ENCODE measurements around the gene URI1. TPM values are rescaled to one million over a fixed set of nuclear protein-coding genes. Genes with fewer than 3 reads are reported as not detected.
"Not testable (repeated sequence)": the region's sequence is repeated elsewhere in the genome, so short reads cannot be mapped to it uniquely, and the experiment has no call there.

The URI1 gene
- polyA plus RNA-seq, 2 donors, result 12.7 to 25.8 TPM

GRCh38 chr19:29948759-29949470 is 6.9 kb downstream of the URI1 start:
- not testable (repeated sequence) for H3K27ac ChIP-seq (ENCODE audit: low read depth in 2 of 2, low read length in 1 of 2); H3K9me3 ChIP-seq (ENCODE audit: control insufficient read depth in 2 of 2, insufficient read depth in 1 of 2, low read depth in 1 of 2, low read length in 1 of 2); H3K4me3 ChIP-seq (ENCODE audit: low read depth in 1 of 2, low read length in 2 of 2); H3K4me1 ChIP-seq (ENCODE audit: control insufficient read depth in 2 of 2, insufficient read depth in 2 of 2, low read length in 1 of 2); H3K27me3 ChIP-seq (ENCODE audit: control insufficient read depth in 1 of 2, insufficient read depth in 2 of 2, low read length in 2 of 2); H3K36me3 ChIP-seq (ENCODE audit: control insufficient read depth in 2 of 2, insufficient read depth in 2 of 2, low read length in 1 of 2)
- 94% methylated on average over 45 to 57 of the region's 57 CpGs for WGBS, 2 donors

GRCh38 chr19:29952177-29952576 is 10.1 kb downstream of the URI1 start:
- 78 to 81% methylated on average over 1 of the region's 1 CpG for WGBS, 2 donors

GRCh38 chr19:29952646-29953045 is 10.6 kb downstream of the URI1 start:
- no peaks in the 10 kb centered on the region for H3K9me3 ChIP-seq (ENCODE audit: control insufficient read depth in 2 of 2, insufficient read depth in 1 of 2, low read depth in 1 of 2, low read length in 1 of 2)
- H3K27ac ChIP-seq (ENCODE audit: low read depth in 2 of 2, low read length in 1 of 2), result no peak overlapping the region
- 69 to 75% methylated on average over 4 of the region's 4 CpGs for WGBS, 2 donors
- H3K4me3 ChIP-seq (ENCODE audit: low read depth in 1 of 2, low read length in 2 of 2), result no peak overlapping the region
- H3K27me3 ChIP-seq (ENCODE audit: control insufficient read depth in 1 of 2, insufficient read depth in 2 of 2, low read length in 2 of 2), result no peaks in the 10 kb centered on the region
- H3K4me1 ChIP-seq (ENCODE audit: control insufficient read depth in 2 of 2, insufficient read depth in 2 of 2, low read length in 1 of 2), result no peaks in the 10 kb centered on the region
- no peaks in the 10 kb centered on the region for H3K36me3 ChIP-seq (ENCODE audit: control insufficient read depth in 2 of 2, insufficient read depth in 2 of 2, low read length in 1 of 2)

More at GRCh38 chr19:29952177-29952576, 10.1 kb downstream of the URI1 start:
- H3K36me3 ChIP-seq (ENCODE audit: control insufficient read depth in 2 of 2, insufficient read depth in 2 of 2, low read length in 1 of 2), result no peaks in the 10 kb centered on the region
- H3K27ac ChIP-seq (ENCODE audit: low read depth in 2 of 2, low read length in 1 of 2), result no peak overlapping the region
- H3K9me3 ChIP-seq (ENCODE audit: control insufficient read depth in 2 of 2, insufficient read depth in 1 of 2, low read depth in 1 of 2, low read length in 1 of 2), result no peaks in the 10 kb centered on the region
- H3K27me3 ChIP-seq (ENCODE audit: control insufficient read depth in 1 of 2, insufficient read depth in 2 of 2, low read length in 2 of 2), result no peaks in the 10 kb centered on the region
- no peaks in the 10 kb centered on the region for H3K4me1 ChIP-seq (ENCODE audit: control insufficient read depth in 2 of 2, insufficient read depth in 2 of 2, low read length in 1 of 2)
- H3K4me3 ChIP-seq (ENCODE audit: low read depth in 1 of 2, low read length in 2 of 2), result no peak overlapping the region

- Histone ChIP-seq H3K9me3 (ENCODE audit: control insufficient read depth in 2 of 2, insufficient read depth in 1 of 2, low read depth in 1 of 2, low read length in 1 of 2) (no peaks in the 10 kb centered on the region), H3K36me3 (ENCODE audit: control insufficient read depth in 2 of 2, insufficient read depth in 2 of 2, low read length in 1 of 2) (no peaks in the 10 kb centered on the region), H3K27me3 (ENCODE audit: control insufficient read depth in 1 of 2, insufficient read depth in 2 of 2, low read length in 2 of 2) (no peaks in the 10 kb centered on the region), H3K4me1 (ENCODE audit: control insufficient read depth in 2 of 2, insufficient read depth in 2 of 2, low read length in 1 of 2) (no peaks in the 10 kb centered on the region), H3K4me3 (ENCODE audit: low read depth in 1 of 2, low read length in 2 of 2) (no peak overlapping the region), H3K27ac (ENCODE audit: low read depth in 2 of 2, low read length in 1 of 2) (no peak overlapping the region)
- 97% methylated on average over 2 of the region's 2 CpGs for WGBS, 2 donors
These were observed 11.6 kb downstream of the URI1 start for GRCh38 chr19:29953352-29954247.

- no peaks in the 10 kb centered on the region for H3K4me1 ChIP-seq (ENCODE audit: control insufficient read depth in 2 of 2, insufficient read depth in 2 of 2, low read length in 1 of 2)
- H3K27me3 ChIP-seq (ENCODE audit: control insufficient read depth in 1 of 2, insufficient read depth in 2 of 2, low read length in 2 of 2), result no peaks in the 10 kb centered on the region
- H3K36me3 ChIP-seq (ENCODE audit: control insufficient read depth in 2 of 2, insufficient read depth in 2 of 2, low read length in 1 of 2), result no peaks in the 10 kb centered on the region
- H3K9me3 ChIP-seq (ENCODE audit: control insufficient read depth in 2 of 2, insufficient read depth in 1 of 2, low read depth in 1 of 2, low read length in 1 of 2), result no peaks in the 10 kb centered on the region
- no peak overlapping the region for H3K27ac ChIP-seq (ENCODE audit: low read depth in 2 of 2, low read length in 1 of 2)
- no peak overlapping the region for H3K4me3 ChIP-seq (ENCODE audit: low read depth in 1 of 2, low read length in 2 of 2)
- 82 to 89% methylated on average over 6 of the region's 6 CpGs for WGBS, 2 donors
These were observed 14.8 kb downstream of the URI1 start for GRCh38 chr19:29956855-29957254.

GRCh38 chr19:29961311-29961710 is 19.3 kb downstream of the URI1 start:
- no peaks in the 10 kb centered on the region for H3K36me3 ChIP-seq (ENCODE audit: control insufficient read depth in 2 of 2, insufficient read depth in 2 of 2, low read length in 1 of 2)
- 88 to 92% methylated on average over 3 of the region's 3 CpGs for WGBS, 2 donors
- no peaks in the 10 kb centered on the region for H3K9me3 ChIP-seq (ENCODE audit: control insufficient read depth in 2 of 2, insufficient read depth in 1 of 2, low read depth in 1 of 2, low read length in 1 of 2)
- no peak overlapping the region for H3K27ac ChIP-seq (ENCODE audit: low read depth in 2 of 2, low read length in 1 of 2)
- no peaks in the 10 kb centered on the region for H3K27me3 ChIP-seq (ENCODE audit: control insufficient read depth in 1 of 2, insufficient read depth in 2 of 2, low read length in 2 of 2)
- no peak overlapping the region for H3K4me3 ChIP-seq (ENCODE audit: low read depth in 1 of 2, low read length in 2 of 2)
- H3K4me1 ChIP-seq (ENCODE audit: control insufficient read depth in 2 of 2, insufficient read depth in 2 of 2, low read length in 1 of 2), result peaks cover 0 to 2% of the 10 kb centered on the region in 2 donors

- no peaks in the 10 kb centered on the region for H3K36me3 ChIP-seq (ENCODE audit: control insufficient read depth in 2 of 2, insufficient read depth in 2 of 2, low read length in 1 of 2)
- no peak overlapping the region for H3K27ac ChIP-seq (ENCODE audit: low read depth in 2 of 2, low read length in 1 of 2)
- H3K9me3 ChIP-seq (ENCODE audit: control insufficient read depth in 2 of 2, insufficient read depth in 1 of 2, low read depth in 1 of 2, low read length in 1 of 2), result no peaks in the 10 kb centered on the region
- no peaks in the 10 kb centered on the region for H3K27me3 ChIP-seq (ENCODE audit: control insufficient read depth in 1 of 2, insufficient read depth in 2 of 2, low read length in 2 of 2)
- peaks cover 0 to 2% of the 10 kb centered on the region in 2 donors for H3K4me1 ChIP-seq (ENCODE audit: control insufficient read depth in 2 of 2, insufficient read depth in 2 of 2, low read length in 1 of 2)
- H3K4me3 ChIP-seq (ENCODE audit: low read depth in 1 of 2, low read length in 2 of 2), result no peak overlapping the region
- 79 to 96% methylated on average over 2 of the region's 2 CpGs for WGBS, 2 donors
These were observed 20.8 kb downstream of the URI1 start for GRCh38 chr19:29962793-29963192.

GRCh38 chr19:29963576-29963975 is 21.5 kb downstream of the URI1 start:
- Histone ChIP-seq H3K27me3 (ENCODE audit: control insufficient read depth in 1 of 2, insufficient read depth in 2 of 2, low read length in 2 of 2) (no peaks in the 10 kb centered on the region), H3K9me3 (ENCODE audit: control insufficient read depth in 2 of 2, insufficient read depth in 1 of 2, low read depth in 1 of 2, low read length in 1 of 2) (no peaks in the 10 kb centered on the region), H3K27ac (ENCODE audit: low read depth in 2 of 2, low read length in 1 of 2) (no peak overlapping the region), H3K4me3 (ENCODE audit: low read depth in 1 of 2, low read length in 2 of 2) (no peak overlapping the region), H3K36me3 (ENCODE audit: control insufficient read depth in 2 of 2, insufficient read depth in 2 of 2, low read length in 1 of 2) (no peaks in the 10 kb centered on the region), H3K4me1 (ENCODE audit: control insufficient read depth in 2 of 2, insufficient read depth in 2 of 2, low read length in 1 of 2) (peaks cover 0 to 2% of the 10 kb centered on the region in 2 donors)
- WGBS, 2 donors, result 83 to 93% methylated on average over 4 of the region's 4 CpGs

- no peaks in the 10 kb centered on the region for H3K27me3 ChIP-seq (ENCODE audit: control insufficient read depth in 1 of 2, insufficient read depth in 2 of 2, low read length in 2 of 2)
- peaks cover 0 to 2% of the 10 kb centered on the region in 2 donors for H3K4me1 ChIP-seq (ENCODE audit: control insufficient read depth in 2 of 2, insufficient read depth in 2 of 2, low read length in 1 of 2)
- no peak overlapping the region for H3K27ac ChIP-seq (ENCODE audit: low read depth in 2 of 2, low read length in 1 of 2)
- H3K4me3 ChIP-seq (ENCODE audit: low read depth in 1 of 2, low read length in 2 of 2), result no peak overlapping the region
- no peaks in the 10 kb centered on the region for H3K36me3 ChIP-seq (ENCODE audit: control insufficient read depth in 2 of 2, insufficient read depth in 2 of 2, low read length in 1 of 2)
- no peaks in the 10 kb centered on the region for H3K9me3 ChIP-seq (ENCODE audit: control insufficient read depth in 2 of 2, insufficient read depth in 1 of 2, low read depth in 1 of 2, low read length in 1 of 2)
- 84 to 91% methylated on average over 5 of the region's 5 CpGs for WGBS, 2 donors
These were observed 22.1 kb downstream of the URI1 start for GRCh38 chr19:29964171-29964570.
